GM10266 (cell line): ENCODE data around the gene CYP2F1.

Source experiments
- DNase-seq: peaks from one replicate; pipeline ENCODE4 v3.0.0; 2012; ENCODE audit errors: extremely low spot score
- TF ChIP-seq, protein P1 (sequence below): IDR thresholded peaks from 2 replicates; pipeline ENCODE4 v1.5.1; 2012; ENCODE audit warnings: mild to moderate bottlenecking, low read depth; ENCODE audit not compliant: control insufficient read depth, insufficient read depth; ENCODE audit errors: missing control alignments

Gene CYP2F1

DNA sequence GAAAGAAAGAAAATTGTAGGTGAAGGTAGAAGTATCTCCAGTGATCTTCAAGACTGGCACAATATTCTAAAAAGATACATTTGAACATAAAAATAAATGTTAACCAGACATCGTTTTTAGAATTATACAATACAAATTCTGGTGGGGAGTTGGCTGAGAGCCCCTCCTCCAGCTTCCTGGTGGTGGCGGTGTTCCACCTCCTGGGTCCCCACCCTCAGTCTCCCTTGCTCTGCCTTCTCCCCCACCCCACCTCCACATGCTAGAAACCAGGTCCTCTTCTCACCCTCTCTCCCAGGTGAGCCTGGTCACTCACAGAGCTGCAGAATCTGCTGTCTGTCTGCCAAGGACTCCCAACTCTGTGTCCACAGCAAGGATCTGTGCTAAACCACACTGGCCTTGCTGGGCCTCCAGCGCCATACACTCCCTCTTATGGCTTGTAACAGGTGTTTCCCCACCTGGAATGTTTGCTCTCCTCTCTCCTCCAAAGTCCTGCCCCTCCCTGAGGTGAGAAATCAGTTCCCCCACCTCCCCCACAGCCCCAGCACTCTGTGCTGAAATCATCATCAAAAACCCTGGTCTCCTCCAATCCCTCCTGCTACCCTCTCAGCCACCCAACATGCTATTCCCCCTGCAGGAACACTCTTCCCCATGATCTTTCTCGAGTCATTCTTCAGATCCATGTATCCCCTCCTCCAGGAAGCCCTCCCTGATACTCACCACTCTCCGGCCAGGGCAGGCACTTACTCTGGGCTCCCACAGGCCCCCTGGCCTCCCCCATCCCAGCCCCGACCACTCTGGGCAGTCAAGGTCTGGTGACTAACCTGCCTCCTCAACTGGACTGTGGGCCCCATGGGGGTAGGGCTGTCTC is 58.3 kb downstream of the CYP2F1 start:
- TF ChIP-seq, protein P1, sequence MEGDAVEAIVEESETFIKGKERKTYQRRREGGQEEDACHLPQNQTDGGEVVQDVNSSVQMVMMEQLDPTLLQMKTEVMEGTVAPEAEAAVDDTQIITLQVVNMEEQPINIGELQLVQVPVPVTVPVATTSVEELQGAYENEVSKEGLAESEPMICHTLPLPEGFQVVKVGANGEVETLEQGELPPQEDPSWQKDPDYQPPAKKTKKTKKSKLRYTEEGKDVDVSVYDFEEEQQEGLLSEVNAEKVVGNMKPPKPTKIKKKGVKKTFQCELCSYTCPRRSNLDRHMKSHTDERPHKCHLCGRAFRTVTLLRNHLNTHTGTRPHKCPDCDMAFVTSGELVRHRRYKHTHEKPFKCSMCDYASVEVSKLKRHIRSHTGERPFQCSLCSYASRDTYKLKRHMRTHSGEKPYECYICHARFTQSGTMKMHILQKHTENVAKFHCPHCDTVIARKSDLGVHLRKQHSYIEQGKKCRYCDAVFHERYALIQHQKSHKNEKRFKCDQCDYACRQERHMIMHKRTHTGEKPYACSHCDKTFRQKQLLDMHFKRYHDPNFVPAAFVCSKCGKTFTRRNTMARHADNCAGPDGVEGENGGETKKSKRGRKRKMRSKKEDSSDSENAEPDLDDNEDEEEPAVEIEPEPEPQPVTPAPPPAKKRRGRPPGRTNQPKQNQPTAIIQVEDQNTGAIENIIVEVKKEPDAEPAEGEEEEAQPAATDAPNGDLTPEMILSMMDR, result no peak
- no peak for DNase-seq

DNA sequence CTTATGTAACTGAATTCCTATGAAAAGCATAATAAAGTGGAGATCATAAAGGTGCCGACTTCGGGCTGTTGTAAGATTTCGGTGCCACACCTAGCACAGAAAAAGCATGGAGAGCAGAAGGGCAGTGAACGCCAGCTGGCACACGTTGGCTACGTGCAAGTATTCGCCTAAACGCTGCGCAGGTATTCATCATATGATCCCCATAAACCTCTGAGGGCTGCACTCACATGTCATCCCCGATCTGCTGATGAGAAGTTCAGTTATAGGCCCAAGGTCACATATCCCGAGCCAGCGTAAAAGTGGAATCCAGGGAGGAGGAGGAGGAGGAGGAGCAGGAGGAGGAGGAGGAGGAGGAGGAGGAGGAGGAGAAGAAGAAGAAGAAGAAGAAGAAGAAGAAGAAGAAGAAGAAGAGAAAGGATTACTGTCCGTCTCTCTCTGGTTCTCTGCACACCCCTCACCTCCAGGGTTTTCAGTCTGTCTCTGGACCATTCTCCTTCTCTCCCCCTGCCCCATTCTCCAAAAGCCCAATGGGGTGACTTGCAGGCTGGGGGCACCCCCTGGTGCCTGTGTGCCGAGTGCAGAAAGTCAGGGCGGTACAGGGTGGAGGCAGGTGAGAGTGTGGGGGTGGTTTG is 60.2 kb downstream of the CYP2F1 start:
- DNase-seq, result no peak
- TF ChIP-seq, protein P1, result no peak

DNA sequence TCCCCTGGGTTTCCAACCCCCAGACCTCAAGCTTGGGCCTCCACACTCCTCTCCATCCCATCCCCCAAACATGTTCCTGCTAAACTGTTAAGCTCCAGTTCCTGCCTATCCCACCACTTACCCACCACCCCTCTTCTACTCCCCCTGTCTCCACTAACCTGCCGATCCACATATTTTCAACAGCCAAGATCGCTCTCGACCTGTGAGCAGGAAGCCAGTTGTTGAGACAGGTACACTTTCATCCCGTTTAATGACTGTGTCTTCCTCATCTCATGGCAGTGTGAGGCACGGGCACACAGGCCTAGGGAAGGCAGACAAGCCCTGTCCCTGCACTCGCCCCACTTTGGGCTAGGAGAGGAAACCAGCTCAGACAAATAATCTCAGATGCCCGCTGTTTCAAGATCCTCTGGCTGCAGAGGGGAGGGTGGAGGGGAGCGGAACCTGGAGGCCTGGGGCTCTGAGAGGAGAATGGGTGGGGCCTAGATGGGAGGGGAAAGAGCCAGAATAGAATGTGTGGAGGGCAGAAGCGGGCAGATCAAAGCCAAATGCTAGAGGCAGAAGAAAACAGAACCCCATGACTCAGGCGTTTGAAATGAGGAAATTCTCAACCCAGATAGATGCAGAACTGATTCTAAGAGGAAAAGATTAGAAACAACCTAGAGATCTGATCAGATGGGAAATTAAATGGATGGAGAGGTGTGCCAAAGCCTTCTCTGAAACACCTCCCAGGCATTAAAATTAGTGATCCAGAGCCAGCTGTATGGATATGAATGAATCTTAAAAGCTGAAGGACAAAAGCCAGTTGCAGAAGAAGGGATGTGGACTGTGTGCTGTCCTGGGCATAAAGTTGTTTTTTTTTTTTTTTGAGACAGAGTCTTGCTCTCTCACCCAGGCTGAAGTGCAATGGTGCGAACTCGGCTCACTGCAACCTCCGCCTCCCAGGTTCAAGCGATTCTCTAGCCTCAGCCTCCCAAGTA is 61.9 kb downstream of the CYP2F1 start:
- no peak for DNase-seq
- TF ChIP-seq, protein P1, result no peak
